Measurements from ENCODE around the gene MAML3. TPM values are rescaled to one million over a fixed set of nuclear protein-coding genes. Genes with fewer than 3 reads are reported as not detected.

Gene MAML3
- total RNA-seq, 1 donor from 2014 or later: 0.79 TPM

- H3K27me3 ChIP-seq (ENCODE audit: control insufficient read depth, insufficient read depth, low read length): no peaks in the 10 kb centered on the region
- no peak for TF ChIP-seq CTCF (IDR thresholded peaks at IDR 0.05; ENCODE audit: insufficient read depth, low read length, severe bottlenecking)
- no peak for FAIRE-seq
- H3K36me3 ChIP-seq (ENCODE audit: control insufficient read depth, insufficient read depth, low read length): no peaks in the 10 kb centered on the region
- no peak for DNase-seq (ENCODE audit: low read depth)
- no peak overlapping the region for H3K4me3 ChIP-seq (ENCODE audit: low read depth, low read length)
These were observed 319.7 kb downstream of the MAML3 start for GRCh38 chr4:139834226-139834662.

GRCh38 chr4:139833151-139833910 lies 320.7 kb downstream of the MAML3 start:
- Histone ChIP-seq H3K27me3 (ENCODE audit: control insufficient read depth, insufficient read depth, low read length) (no peaks in the 10 kb centered on the region), H3K4me3 (ENCODE audit: low read depth, low read length) (no peak overlapping the region), H3K36me3 (ENCODE audit: control insufficient read depth, insufficient read depth, low read length) (no peaks in the 10 kb centered on the region)
- no peak for FAIRE-seq
- TF ChIP-seq CTCF (IDR thresholded peaks at IDR 0.05; ENCODE audit: insufficient read depth, low read length, severe bottlenecking): no peak
- DNase-seq (ENCODE audit: low read depth): no peak

GRCh38 chr4:139828966-139829664 lies 324.9 kb downstream of the MAML3 start:
- DNase-seq (ENCODE audit: low read depth): no peak

GRCh38 chr4:139826426-139826825 lies 327.6 kb downstream of the MAML3 start:
- DNase-seq (ENCODE audit: low read depth) (no peak), FAIRE-seq (no peak)
- no peaks in the 10 kb centered on the region for H3K27me3 ChIP-seq (ENCODE audit: control insufficient read depth, insufficient read depth, low read length)
- no peak overlapping the region for H3K4me3 ChIP-seq (ENCODE audit: low read depth, low read length)
- TF ChIP-seq CTCF (IDR thresholded peaks at IDR 0.05; ENCODE audit: insufficient read depth, low read length, severe bottlenecking): no peak
- H3K36me3 ChIP-seq (ENCODE audit: control insufficient read depth, insufficient read depth, low read length): no peaks in the 10 kb centered on the region

More at GRCh38 chr4:139828966-139829664, 324.9 kb downstream of the MAML3 start:
- TF ChIP-seq CTCF (IDR thresholded peaks at IDR 0.05; ENCODE audit: insufficient read depth, low read length, severe bottlenecking): no peak
- no peak for FAIRE-seq
- no peaks in the 10 kb centered on the region for H3K36me3 ChIP-seq (ENCODE audit: control insufficient read depth, insufficient read depth, low read length)
- no peak overlapping the region for H3K4me3 ChIP-seq (ENCODE audit: low read depth, low read length)
- no peaks in the 10 kb centered on the region for H3K27me3 ChIP-seq (ENCODE audit: control insufficient read depth, insufficient read depth, low read length)

GRCh38 chr4:139825523-139826014 lies 328.4 kb downstream of the MAML3 start:
- Histone ChIP-seq H3K4me3 (ENCODE audit: low read depth, low read length) (no peak overlapping the region), H3K27me3 (ENCODE audit: control insufficient read depth, insufficient read depth, low read length) (no peaks in the 10 kb centered on the region), H3K36me3 (ENCODE audit: control insufficient read depth, insufficient read depth, low read length) (no peaks in the 10 kb centered on the region)
- FAIRE-seq (no peak), DNase-seq (ENCODE audit: low read depth) (no peak)
- TF ChIP-seq CTCF (IDR thresholded peaks at IDR 0.05; ENCODE audit: insufficient read depth, low read length, severe bottlenecking): no peak

All from bronchial epithelial cell (primary cell).